Measurements from ENCODE around the gene ATXN7L1.

Gene ATXN7L1, protein sequence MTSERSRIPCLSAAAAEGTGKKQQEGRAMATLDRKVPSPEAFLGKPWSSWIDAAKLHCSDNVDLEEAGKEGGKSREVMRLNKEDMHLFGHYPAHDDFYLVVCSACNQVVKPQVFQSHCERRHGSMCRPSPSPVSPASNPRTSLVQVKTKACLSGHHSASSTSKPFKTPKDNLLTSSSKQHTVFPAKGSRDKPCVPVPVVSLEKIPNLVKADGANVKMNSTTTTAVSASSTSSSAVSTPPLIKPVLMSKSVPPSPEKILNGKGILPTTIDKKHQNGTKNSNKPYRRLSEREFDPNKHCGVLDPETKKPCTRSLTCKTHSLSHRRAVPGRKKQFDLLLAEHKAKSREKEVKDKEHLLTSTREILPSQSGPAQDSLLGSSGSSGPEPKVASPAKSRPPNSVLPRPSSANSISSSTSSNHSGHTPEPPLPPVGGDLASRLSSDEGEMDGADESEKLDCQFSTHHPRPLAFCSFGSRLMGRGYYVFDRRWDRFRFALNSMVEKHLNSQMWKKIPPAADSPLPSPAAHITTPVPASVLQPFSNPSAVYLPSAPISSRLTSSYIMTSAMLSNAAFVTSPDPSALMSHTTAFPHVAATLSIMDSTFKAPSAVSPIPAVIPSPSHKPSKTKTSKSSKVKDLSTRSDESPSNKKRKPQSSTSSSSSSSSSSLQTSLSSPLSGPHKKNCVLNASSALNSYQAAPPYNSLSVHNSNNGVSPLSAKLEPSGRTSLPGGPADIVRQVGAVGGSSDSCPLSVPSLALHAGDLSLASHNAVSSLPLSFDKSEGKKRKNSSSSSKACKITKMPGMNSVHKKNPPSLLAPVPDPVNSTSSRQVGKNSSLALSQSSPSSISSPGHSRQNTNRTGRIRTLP

DNA sequence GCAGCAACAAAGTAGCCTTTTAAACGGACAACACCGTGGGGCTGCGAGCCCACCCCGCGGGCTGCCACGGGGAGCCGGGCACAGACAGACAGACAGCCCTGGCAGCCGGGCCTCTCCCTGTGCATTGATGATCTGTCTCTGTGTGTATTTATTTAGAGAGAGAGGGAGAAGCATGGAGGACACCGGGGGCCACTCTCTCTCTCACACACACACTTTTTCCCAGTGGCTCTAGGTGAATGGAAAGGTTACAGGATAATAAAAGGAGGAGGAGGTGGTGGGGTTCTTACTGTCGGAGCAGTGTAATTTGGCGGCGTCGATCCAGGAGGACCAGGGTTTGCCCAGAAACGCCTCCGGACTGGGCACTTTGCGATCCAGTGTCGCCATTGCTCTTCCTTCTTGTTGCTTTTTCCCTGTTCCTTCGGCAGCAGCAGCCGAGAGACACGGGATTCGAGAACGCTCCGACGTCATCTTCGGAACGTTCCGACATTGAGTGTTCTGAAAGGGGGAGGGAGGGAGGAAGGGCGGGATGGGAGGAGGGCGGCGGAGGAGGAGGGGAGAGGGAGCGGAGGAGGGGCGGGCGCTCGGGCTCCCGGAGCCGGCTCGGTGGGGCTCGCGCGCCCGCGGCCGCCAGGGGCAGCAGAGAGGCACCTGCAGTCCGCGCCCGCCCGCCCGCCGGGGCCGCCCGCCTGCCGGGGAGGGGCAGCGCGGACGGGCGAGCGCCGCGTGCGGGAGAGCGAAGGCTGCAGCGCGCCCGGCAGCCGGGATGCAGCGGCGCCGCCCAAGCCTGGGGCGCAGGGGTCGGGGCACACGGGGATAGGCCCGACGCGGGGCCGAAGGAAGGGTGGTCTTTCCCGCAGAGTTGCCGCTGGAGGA lies at the start of gene ATXN7L1:
Gene ATXN7L1 (minus strand): TSS at position 509 of the 873 bp plus-strand sequence. CDS start 41 bp downstream, at position 468.
- intact Hi-C loops (cut with DNase I) = loop anchor here (5.0 to 10.0 kb wide), 4 partner anchors 112 to 408 kb away; partner anchors contain the start of gene NAMPT

DNA sequence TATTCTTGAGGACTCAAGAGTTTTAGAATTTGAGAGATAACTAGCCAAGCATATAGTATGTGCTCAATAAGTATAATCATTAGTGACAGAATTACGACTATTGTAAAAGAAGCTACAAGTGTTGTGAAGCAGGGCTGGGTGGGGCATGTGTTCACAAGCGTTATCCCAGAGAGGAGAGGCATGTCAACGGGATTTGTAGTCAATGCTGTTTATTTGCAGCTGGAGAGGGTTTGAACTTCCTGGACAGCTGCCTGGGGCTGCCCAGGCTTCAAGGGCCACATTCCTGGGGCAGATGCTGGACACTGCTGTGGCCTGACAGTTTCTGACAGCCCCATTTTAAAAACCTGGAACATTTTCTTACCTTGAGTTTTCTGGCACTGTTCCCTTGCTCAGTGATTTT lies 49.7 kb upstream of the ATXN7L1 start:
- intact Hi-C loops (cut with DNase I) = no loop called here
- DNase-seq = no peak

More for the DNA sequence above, at the start of gene ATXN7L1:
- DNase-seq = peak; percentile 85 to 99 (median 92)

DNA sequence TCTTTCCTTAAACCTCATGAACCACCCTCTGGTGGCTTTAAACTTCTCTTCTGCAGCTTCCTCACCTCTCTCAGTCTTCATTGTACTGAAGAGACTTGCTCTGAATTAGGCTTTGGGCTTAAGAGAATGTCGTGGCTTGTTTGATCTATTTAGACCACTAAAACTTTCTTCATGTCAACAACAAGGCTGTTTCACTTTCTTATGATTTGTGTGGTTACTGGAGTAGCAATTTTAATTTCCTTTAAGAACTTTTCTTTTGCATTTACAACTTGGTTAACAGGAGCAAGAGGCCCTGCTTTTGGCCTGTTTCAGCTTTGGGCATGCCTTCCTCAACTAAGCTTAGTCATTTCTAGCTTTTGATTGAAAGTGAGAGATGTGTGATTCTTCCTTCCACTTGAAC lies 48.5 kb upstream of the ATXN7L1 start:
- no peak for DNase-seq
- intact Hi-C loops (cut with DNase I) = no loop called here

DNA sequence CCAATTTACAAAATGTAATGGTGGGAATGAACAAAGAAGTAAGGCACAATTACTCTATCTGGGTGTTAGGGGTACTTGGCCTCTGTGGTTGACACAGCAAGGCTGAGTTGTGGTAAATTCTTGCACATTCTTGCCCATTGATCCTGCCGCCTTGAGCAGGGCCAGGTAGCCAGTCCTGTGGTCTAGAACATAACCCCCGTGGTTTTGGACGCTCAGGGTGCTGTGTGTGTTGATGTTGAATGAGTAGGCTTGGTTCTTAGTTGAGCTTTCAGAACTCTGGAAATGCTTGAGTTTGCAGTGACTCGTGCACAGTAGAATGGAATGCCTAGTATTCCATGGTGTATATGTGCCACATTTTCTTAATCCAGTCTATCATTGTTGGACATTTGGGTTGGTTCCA lies 44.4 kb upstream of the ATXN7L1 start:
- intact Hi-C loops (cut with DNase I) = no loop called here
- DNase-seq = no peak

DNA sequence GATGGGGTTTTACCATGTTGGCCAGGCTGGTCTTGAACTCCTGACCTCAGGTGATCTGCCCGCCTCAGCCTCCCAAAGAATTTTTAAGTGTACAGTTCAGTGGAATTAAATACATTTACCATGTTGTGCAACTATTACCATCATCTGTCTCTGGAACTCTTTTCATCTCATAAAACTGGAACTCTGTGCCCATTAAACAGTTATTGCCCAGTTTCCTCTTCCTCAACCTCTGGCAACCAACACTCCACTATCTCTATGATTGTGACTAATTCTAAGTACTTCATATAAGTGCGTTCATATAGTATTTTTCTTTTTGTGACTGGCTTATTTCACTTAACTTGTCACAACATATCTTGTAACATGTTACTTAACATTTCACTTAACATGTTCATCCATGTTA lies 41.3 kb upstream of the ATXN7L1 start:
- DNase-seq = no peak
- intact Hi-C loops (cut with DNase I) = no loop called here

DNA sequence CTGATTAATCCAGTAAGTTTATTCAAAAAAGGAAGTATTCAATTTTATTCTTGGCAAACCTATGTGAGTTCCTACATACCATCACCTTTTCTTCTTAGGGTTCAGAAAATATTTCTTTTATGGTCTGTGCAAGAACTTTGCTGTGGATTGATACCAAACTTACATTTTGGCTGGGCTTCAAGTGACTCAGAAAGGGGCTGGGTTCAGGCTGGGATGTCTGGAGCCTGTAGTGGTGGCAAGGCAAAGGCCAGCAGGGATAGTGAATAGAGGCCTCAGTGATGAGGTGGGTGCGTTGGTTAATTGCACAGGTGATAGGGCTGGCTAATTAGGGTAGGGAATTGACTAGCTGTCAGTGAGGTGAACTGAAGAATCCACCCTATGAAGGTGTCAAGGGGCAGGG lies 40.2 kb upstream of the ATXN7L1 start:
- no peak for DNase-seq
- intact Hi-C loops (cut with DNase I) = no loop called here

DNA sequence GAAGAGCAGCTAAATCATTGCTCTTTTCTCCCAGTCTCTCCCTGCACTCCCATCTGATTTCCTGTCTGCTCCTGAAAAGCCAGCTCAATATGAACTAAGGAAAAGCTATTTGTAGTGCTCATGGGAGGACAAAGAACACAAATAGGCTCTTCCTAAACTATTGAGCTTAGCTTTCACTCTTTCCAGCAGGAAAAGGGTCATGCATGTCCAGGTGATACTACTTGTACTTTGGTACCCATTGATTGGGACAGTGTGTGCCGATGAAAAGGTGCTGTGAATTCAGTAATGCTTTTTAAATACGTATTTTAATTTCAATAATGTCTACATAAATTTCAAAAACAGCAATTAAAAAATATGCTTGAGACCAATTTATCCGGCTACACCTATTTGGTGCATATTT lies 37.5 kb upstream of the ATXN7L1 start:
- DNase-seq = no peak
- intact Hi-C loops (cut with DNase I) = no loop called here

DNA sequence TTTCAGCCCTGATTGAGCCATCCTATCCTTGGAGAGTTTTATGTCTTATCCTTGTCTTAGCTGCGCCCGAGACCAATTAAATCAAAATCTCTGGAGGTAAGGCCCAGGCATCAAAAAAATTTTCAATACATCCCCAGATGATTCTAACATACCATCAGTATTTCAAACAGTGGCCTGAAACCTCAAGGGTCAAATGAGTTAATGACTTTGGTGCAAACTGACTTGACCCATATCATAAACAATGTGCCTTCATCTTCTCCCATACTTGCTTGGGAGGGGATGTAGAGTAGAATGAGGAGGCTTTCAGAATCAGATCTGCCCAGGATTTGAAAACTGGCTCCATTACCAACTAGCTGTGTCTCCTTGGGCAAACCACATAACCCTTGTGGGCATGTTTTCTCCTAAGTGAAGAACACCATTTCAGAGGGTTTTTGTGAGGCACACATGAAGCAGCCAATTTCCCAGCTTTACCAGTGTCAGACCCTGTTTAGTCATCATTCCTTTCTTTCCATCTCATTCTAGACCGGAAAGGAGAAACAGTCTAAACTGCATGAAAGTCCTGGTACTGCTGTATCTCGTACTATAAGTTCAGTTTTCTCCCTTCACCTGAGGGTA lies 35.7 kb upstream of the ATXN7L1 start:
- DNase-seq = no peak
- intact Hi-C loops (cut with DNase I) = no loop called here

DNA sequence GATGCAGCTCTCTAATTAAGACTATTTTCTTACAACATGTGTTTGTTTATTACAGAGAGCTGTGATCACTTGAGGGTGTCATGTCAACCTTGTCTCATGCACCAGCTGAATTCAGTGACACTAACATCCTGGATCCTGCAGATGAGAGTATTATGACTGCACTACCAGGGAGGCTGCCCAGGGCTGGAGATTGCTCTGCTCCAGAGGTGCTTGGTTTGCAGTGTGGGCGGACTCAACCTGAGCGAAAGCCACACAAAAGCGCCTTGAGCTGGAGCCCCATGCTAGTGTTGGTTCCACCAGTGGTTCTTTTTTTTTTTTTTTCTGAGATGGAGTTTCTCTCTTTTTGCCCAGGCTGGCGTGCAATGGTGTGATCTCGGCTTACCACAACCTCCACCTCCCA lies 33.8 kb upstream of the ATXN7L1 start:
- no peak for DNase-seq
- intact Hi-C loops (cut with DNase I) = no loop called here

DNA sequence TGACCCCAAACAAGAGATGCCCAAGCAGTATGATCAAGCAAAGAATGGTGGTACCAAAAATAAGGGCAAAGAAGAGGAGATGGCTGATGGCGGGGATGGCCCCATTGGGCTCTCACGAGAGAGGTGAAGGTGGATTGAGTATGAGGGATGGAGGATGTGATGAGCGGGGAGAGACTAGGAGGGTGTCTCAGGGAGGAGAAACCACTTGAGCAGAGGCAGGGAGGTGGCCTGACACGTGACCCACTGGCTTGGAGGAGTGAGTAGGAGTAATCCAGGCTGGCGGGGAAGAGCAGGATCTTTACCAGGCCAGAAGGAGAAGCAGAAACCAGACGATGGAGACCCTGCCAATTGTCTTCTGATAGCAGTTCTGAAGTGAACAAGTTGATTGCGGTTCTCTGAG lies 33.3 kb upstream of the ATXN7L1 start:
- peak in 1 of 10 donors; percentile 15 for DNase-seq
- intact Hi-C loops (cut with DNase I) = no loop called here

DNA sequence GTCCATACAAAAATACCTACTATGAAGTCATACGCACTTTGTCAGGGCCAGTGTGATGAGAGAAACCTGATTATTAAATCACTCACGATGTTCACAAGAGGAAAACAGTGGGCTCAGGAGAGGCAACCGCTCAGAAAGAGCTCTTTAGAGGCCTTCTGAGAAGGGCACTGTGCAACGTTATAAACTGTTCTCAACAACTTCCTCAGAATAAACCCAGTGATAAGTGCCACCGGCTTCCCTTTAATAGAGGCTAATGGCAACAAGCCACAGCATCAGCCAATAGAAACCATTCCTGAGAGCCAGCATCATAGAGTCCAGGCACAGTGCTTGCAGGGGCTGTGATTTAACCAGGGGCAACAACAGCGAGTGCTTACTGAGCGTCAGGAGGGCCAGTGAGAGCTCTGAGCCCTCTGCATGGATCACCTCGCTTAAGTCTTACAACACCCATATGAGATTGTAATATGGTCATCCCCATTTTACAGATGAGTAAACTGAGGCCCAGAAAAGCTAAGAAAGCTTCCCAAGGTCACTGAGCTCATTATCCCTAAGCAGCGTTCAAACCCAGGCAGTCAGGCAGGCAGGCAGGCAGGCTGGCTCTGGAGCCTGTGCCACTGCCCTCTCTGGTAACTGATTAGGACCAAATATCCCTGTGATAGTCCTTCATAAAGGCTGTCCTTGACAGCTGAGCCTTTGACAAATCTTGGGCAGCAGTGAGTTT lies 30.9 kb upstream of the ATXN7L1 start:
- intact Hi-C loops (cut with DNase I) = no loop called here
- no peak for DNase-seq

DNA sequence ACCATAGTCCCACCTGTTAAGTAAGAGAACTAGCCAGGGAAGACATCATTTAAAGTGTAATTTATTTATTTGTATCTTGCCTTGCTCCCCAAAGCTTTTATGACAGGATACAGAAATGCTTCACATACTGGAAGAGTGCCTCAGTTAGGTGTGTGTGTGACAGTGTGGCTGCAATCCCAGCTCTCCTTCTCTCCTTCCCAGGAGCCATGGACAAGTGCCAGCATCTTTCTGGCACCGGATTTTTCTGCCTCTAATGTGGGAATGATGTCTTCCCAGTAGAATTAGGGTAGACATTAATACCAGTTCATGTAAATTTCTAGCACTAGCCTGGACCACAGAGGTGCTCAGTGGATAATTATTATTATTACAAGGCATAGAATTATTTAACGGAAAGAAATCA lies 30.3 kb upstream of the ATXN7L1 start:
- peak in 4 of 10 donors; percentile 11 to 15 (median 13) for DNase-seq
- intact Hi-C loops (cut with DNase I) = no loop called here

DNA sequence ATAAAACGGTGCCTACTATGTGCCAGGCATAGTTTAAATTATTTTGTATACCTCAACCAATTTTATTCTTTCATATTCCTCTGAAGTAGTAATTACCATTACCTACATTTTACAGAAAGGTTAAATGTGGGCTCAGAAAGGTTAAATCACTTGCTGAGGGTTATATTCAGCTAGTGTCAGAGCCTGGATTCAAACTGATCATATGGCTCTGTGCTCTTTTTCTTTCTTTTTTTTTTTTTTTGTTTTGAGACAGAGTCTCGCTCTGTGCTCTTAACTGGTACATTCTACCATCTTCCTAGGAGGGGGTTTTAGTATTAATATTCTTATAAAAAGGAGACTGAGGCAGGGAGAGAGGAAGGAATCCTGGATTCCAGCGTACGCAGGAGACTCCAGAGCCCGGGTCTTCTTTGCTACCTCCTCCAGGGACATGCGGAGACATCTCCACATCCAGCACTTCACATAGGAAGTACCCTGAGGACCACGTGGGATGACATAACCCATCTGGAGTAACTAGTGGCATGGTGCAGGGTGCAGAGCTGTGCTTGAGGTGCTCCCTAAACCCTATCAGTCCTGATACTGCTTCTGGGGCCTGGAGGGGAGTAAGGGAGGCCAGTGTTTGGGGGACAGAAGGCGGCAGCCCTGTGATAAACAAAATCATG lies 29.6 kb upstream of the ATXN7L1 start:
- intact Hi-C loops (cut with DNase I) = no loop called here
- no peak for DNase-seq

DNA sequence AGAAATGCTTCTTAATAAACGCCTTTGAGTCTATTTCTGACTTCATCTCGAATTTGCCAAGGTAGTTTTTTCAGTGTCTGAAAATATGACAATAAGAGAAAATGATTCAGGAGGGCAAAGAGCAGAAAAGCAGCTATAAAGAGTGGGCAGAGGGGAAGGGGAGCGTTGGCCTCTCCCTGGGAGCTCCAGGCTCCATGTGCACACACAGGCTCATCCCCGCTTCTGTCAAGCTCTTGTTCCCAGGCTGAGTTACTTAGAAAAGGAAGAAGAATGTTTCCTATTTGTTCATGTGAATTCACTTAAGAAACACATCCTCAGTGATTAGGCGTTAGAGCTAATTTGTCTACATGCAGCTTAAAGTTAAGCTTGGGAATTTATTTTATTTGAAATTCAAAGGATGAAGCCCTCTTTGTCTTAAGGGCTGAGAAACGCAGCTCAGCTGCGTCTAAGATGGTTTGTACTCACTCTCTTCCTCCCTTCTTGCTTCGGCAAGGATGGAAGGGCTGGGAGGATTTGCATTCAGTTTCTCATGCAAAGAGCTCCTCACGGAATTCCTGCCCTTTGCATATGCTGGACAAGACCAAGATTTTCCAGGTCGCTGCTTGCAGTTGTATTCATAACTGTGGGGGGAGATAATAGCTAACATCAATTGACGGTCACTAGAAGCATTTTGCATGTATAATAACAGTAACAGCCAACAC lies 29.0 kb upstream of the ATXN7L1 start:
- intact Hi-C loops (cut with DNase I) = no loop called here
- DNase-seq = no peak

DNA sequence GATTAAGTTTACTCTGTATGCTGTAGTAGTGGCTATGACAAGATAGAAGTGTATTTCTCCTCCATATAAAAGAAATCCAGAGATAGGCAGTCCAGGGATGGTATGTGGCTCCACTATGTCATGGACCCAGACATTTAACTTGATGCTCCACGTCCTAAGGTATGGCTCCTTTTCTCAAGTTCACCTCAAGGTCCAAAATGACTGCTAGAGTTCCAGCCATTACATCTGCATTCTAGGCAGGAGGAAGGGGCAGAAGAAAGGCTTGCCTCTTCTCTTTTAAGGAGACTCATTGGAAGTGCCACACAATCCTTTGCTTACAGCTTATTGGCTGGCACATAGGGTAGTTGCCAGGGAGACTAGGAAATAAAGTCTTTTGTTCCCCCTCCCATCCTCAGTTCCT lies 27.7 kb upstream of the ATXN7L1 start:
- intact Hi-C loops (cut with DNase I) = no loop called here
- DNase-seq = no peak

DNA sequence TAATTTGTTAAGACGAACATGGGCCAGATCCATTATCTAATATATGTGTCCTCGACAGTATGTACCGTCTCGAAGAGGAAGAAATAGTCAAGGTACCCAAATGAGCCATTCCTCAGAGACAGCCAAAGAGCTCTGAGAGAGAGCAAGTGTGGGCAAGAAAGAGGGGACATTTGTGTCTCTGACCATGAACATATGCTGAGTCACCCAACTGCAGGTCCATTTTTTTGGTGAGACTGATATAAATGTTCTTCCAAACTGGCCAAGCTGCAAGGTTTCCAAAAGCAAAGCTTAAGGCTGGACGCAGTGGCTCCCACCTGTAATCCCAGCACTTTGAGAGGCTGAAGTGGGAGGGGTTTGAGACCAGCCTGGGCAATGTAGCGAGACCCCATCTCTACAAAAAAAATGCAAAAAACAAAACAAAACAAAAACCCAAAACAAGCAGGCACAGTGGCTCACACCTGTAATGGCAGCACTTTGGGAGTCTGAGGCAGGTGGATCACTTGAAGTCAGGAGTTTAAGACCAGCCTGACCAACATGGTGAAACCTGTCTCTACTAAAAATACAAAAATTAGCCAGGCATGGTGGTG lies 26.0 kb upstream of the ATXN7L1 start:
- no peak for DNase-seq
- intact Hi-C loops (cut with DNase I) = no loop called here

DNA sequence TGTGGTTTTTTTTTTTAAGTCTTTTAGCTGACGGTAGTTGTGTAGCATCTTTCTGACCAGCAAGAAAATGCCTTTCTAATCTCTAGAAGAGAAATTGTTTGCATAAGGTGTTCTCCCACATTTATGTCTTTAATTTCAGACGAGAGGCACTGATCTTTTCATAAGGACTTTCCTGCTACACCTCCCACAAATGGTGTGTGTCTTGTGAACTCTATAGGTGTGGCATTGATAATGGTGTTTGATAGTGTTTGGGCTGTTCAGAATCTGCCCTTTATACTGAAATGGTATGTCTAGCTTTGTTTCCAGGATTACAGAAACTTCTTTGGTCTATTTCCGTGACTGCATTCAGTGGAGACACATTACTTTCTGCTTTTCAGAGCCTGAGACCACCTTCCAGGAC lies 21.6 kb upstream of the ATXN7L1 start:
- intact Hi-C loops (cut with DNase I) = no loop called here
- DNase-seq = no peak

DNA sequence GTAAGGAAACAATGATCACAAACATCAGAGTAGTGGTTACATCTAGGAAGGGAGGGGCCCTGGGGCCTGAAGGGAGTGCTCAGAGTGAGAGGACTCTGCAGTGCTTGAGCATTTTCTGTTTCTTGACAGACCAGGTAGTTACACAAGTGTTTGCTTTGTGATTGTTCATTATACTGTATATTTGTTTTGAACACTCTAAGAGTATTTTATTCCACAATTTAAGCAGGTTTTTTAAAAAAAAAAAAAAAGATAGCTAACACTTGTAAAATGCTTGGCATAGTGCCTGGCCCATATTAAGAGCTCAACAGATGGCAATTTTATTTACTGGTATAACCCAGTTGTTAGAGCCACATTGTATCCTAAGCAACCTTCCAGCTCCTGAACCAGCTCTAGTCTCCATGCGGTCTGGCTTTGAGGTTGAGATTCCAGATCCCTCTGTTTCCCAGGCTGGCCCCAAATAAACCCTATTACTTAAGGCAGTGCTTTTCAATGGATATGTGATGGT lies 20.1 kb upstream of the ATXN7L1 start:
- intact Hi-C loops (cut with DNase I) = no loop called here
- no peak for DNase-seq

Measured in posterior cingulate gyrus (tissue), 11 donors.